ENCODE results near the gene PCK2. TPM values are rescaled to one million over a fixed set of nuclear protein-coding genes. Genes with fewer than 3 reads are reported as not detected.
A peak's percentile ranks its signal among the peaks of the same experiment; 100 is the strongest.

PCK2 gene
- polyA plus RNA-seq, 2 of the 4 experiments (the other 2 are of a cell fraction): 16.9 to 60.2 TPM

DNA sequence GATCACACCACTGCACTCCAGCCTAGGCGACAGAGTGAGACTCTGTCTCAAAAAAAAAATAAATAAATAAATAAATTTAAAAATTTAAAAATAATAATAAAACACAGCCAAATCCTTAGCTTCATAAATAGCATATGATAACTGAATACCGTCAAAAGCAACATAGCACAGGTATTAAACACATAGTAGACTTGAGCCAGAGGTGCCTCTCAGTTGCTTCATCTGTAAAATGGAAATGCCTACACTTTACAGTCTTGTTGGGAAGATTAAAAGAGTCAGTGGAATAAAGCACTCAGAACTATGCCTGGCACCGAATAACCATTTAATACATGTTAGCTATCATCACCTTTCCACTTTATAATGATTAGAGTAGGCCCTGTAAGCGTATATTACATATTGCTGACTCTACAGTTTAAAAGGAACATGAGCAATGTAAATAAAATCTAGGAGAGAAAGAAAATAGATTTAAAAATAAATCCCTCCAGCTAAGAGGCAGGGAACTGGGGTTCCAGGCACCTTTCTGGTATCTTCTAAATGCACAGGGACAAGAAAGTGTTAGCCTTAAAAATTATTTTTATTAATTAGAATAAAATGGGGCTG is 12.7 kb downstream of the PCK2 start:
- Histone ChIP-seq H3K4me1 (peaks cover 6% of the 10 kb centered on the region; the same call in 1 of the 3 replicates), H3K9me3 (no peaks in the 10 kb centered on the region), H3K4me3 (no peak overlapping the region), H3K27ac (no peak overlapping the region), H3K4me2 (no peak overlapping the region)
- no peak for FAIRE-seq
- TF ChIP-seq MAFK (IDR thresholded peaks at IDR 0.05; ENCODE audit: partially characterized antibody): peak; percentile 92
- TF ChIP-seq ESRRA (IDR thresholded peaks at IDR 0.05; ENCODE audit: borderline replicate concordance, low read length): no peak
- 77% methylated on average over 4 of the region's 4 CpGs for WGBS (ENCODE audit: missing lambda C conversion rate)
- DNase-seq (ENCODE audit: low read depth in 1 of 2, low spot score in 1 of 2): no peak
- POLR2A ChIA-PET: interaction anchor here (1.1 to 6.1 kb wide), 3 partner anchors 8 to 29 kb away, joined by 3 to 38 read pairs (median 26); partner anchors contain the start of genes DCAF11, NRL, PCK2 and PSME1
- CTCF ChIA-PET: interaction anchor here (1.5 to 13.3 kb wide), 8 partner anchors 11 to 92 kb away, joined by 3 to 244 read pairs (median 24); partner anchors contain the start of genes IRF9, PCK2, PSME2 and RNF31
- no peak for ATAC-seq

- Histone ChIP-seq H3K4me3 (no peak overlapping the region), H3K27ac (no peak overlapping the region), H3K4me2 (peak overlapping the region; percentile 2; the same call in 1 of the 3 replicates), H3K4me1 (peaks cover 9% of the 10 kb centered on the region; the same call in 1 of the 3 replicates), H3K9me3 (no peaks in the 10 kb centered on the region)
- 17% methylated on average over 5 of the region's 5 CpGs for WGBS (ENCODE audit: missing lambda C conversion rate)
- CTCF ChIA-PET: interaction anchor here (0.6 to 13.3 kb wide), 40 partner anchors 10 to 381 kb away, joined by 3 to 244 read pairs (median 5); partner anchors contain the start of genes CIDEB, EMC9, IRF9 and PCK2
- TF ChIP-seq NFE2L2 (conservative IDR thresholded peaks at IDR 0.05; ENCODE audit: low read length) (no peak), POLR2A (IDR thresholded peaks at IDR 0.05; ENCODE audit: low read length) (no peak)
- POLR2A ChIA-PET: interaction anchor here (0.6 to 6.1 kb wide), 7 partner anchors 8 to 50 kb away, joined by 3 to 38 read pairs (median 7); partner anchors contain the start of genes EMC9, PCK2 and PSME1
- DNase-seq (ENCODE audit: low read depth in 1 of 2, low spot score in 1 of 2) (no peak), ATAC-seq (peak in 1 of 2 experiments; percentile 56; a peak in 4 of 6 replicates), FAIRE-seq (no peak)
These were observed 14.3 kb downstream of the PCK2 start for GRCh38 chr14:24108336-24108874.

- DNase-seq (ENCODE audit: low read depth in 1 of 2, low spot score in 1 of 2) (no peak), ATAC-seq (no peak), FAIRE-seq (no peak)
- CTCF ChIA-PET: interaction anchor here (0.6 to 13.3 kb wide), 18 partner anchors 8 to 181 kb away, joined by 3 to 244 read pairs (median 6); partner anchors contain the start of genes IRF9, PCK2 and RNF31
- Histone ChIP-seq H3K9me3 (no peaks in the 10 kb centered on the region), H3K27ac (no peak overlapping the region), H3K4me2 (no peak overlapping the region), H3K4me1 (peaks cover 9% of the 10 kb centered on the region; the same call in 1 of the 3 replicates), H3K4me3 (no peak overlapping the region)
- 80% methylated on average over 9 of the region's 9 CpGs for WGBS (ENCODE audit: missing lambda C conversion rate)
- POLR2A ChIA-PET: interaction anchor here (1.9 to 6.1 kb wide), 2 partner anchors 16 to 29 kb away, joined by 6 to 38 read pairs; partner anchors contain the start of gene PCK2
- TF ChIP-seq MAX (IDR thresholded peaks at IDR 0.05): no peak
- no peak for TF ChIP-seq SMC3 (IDR thresholded peaks at IDR 0.05)
- TF ChIP-seq, protein P1, sequence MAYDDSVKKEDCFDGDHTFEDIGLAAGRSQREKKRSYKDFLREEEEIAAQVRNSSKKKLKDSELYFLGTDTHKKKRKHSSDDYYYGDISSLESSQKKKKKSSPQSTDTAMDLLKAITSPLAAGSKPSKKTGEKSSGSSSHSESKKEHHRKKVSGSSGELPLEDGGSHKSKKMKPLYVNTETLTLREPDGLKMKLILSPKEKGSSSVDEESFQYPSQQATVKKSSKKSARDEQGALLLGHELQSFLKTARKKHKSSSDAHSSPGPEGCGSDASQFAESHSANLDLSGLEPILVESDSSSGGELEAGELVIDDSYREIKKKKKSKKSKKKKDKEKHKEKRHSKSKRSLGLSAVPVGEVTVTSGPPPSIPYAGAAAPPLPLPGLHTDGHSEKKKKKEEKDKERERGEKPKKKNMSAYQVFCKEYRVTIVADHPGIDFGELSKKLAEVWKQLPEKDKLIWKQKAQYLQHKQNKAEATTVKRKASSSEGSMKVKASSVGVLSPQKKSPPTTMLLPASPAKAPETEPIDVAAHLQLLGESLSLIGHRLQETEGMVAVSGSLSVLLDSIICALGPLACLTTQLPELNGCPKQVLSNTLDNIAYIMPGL (CRISPR knock-in tag; IDR thresholded peaks at IDR 0.05; ENCODE audit: borderline replicate concordance): no peak
- TF ChIP-seq JUN (IDR thresholded peaks at IDR 0.05): no peak
- no peak for TF ChIP-seq ZNF302 (CRISPR knock-in tag; IDR thresholded peaks at IDR 0.05)
- TF ChIP-seq HOXA7 (CRISPR knock-in tag; IDR thresholded peaks at IDR 0.05): no peak
- TF ChIP-seq CHD4 (IDR thresholded peaks at IDR 0.05; ENCODE audit: borderline replicate concordance): no peak
- TF ChIP-seq FOSB (CRISPR knock-in tag; IDR thresholded peaks at IDR 0.05): no peak
These were observed 15.9 kb downstream of the PCK2 start for GRCh38 chr14:24110060-24110459.

- 67% methylated on average over 1 of the region's 1 CpG for WGBS (ENCODE audit: missing lambda C conversion rate)
- Histone ChIP-seq H3K27ac (no peak overlapping the region), H3K4me1 (peaks cover 10% of the 10 kb centered on the region; the same call in 1 of the 3 replicates), H3K4me2 (no peak overlapping the region), H3K9me3 (no peaks in the 10 kb centered on the region), H3K4me3 (no peak overlapping the region)
- FAIRE-seq (no peak), DNase-seq (ENCODE audit: low read depth in 1 of 2, low spot score in 1 of 2) (no peak), ATAC-seq (no peak)
- CTCF ChIA-PET: interaction anchor here (0.9 to 13.3 kb wide), 9 partner anchors 15 to 51 kb away, joined by 3 to 244 read pairs (median 4); partner anchors contain the start of genes IRF9, PCK2 and RNF31
- POLR2A ChIA-PET: interaction anchor here (6.1 kb wide), 1 partner anchor 17 kb away, joined by 38 read pairs; the partner anchor contains the start of gene PCK2
- TF ChIP-seq KDM5A (IDR thresholded peaks at IDR 0.05) (no peak), BCL3 (IDR thresholded peaks at IDR 0.05) (no peak), HOXB5 (CRISPR knock-in tag; IDR thresholded peaks at IDR 0.05) (no peak), BHLHE40 (IDR thresholded peaks at IDR 0.05; ENCODE audit: low read depth, low read length) (no peak), RARB (CRISPR knock-in tag; IDR thresholded peaks at IDR 0.05) (no peak), E2F6 (IDR thresholded peaks at IDR 0.05; ENCODE audit: borderline replicate concordance, low read depth) (no peak), REST (IDR thresholded peaks at IDR 0.05) (no peak), JUNB (IDR thresholded peaks at IDR 0.05) (no peak), RCOR1 (IDR thresholded peaks at IDR 0.05; ENCODE audit: low read depth, low read length) (no peak), CHD4 (IDR thresholded peaks at IDR 0.05; ENCODE audit: borderline replicate concordance) (no peak)
These were observed 16.4 kb downstream of the PCK2 start for GRCh38 chr14:24110523-24110922.

Data from A549 (cell line).